Esophagus squamous epithelium (tissue), 4 donors: ENCODE data around the gene TIMP4.

Source experiments
- CTCF ChIP-seq, 6 experiments: fragments of 450-650 bp in 4 of 6; fragments of 200-600 bp in 2 of 6; sonication (generic) in 2 of 6; IDR thresholded peaks; one replicate each; pipeline ENCODE4 v1.5.1; 2016 to 2019; ENCODE audit warnings: antibody characterized with exemption in 6 of 6, mild to moderate bottlenecking in 4 of 6, moderate library complexity in 4 of 6
- POLR2A ChIP-seq, 4 donors: fragments of 450-650 bp; IDR thresholded peaks; one replicate each; pipeline ENCODE4 v1.6.1; 2017; ENCODE audit warnings: antibody characterized with exemption in 4 of 4, mild to moderate bottlenecking in 4 of 4, moderate library complexity in 3 of 4

- TF ChIP-seq CTCF (IDR thresholded peaks at IDR 0.05) (no peak), POLR2A (IDR thresholded peaks at IDR 0.05) (no peak)
Observed at GRCh38 chr3:12201813-12202212, 43.1 kb upstream of the TIMP4 start.
